Right lobe of liver (tissue), 6 donors: ENCODE data around the gene FYN. TPM values are rescaled to one million over a fixed set of nuclear protein-coding genes. Genes with fewer than 3 reads are reported as not detected.

ENCODE experiments used
- ATAC-seq, 4 donors: fragments of 200-7000 bp; cut with Tn5 transposase; one replicate each; pipeline ENCODE4 v1.9.1; 2020; ENCODE audit warnings: mild to moderate bottlenecking in 4 of 4, moderate library complexity in 4 of 4
- DNase-seq, 3 donors: peaks; one replicate each; pipeline ENCODE4 v3.0.0-alpha.2; 2020
- H3K27ac ChIP-seq, 3 donors: fragments of 200-600 bp; one replicate each; pipeline ENCODE4 v1.8.0; 2022
- H3K27me3 ChIP-seq, 2 donors: fragments of 200-600 bp; one replicate each; pipeline ENCODE4 v1.8.0; 2022
- H3K36me3 ChIP-seq, 4 donors: fragments of 200-600 bp; sonication (generic) in 1 of 4; one replicate each; pipeline versions ENCODE4 v1.5.1 to v1.8.0; 2017 to 2022; ENCODE audit warnings: control low read depth in 1 of 4
- H3K4me1 ChIP-seq, 4 donors: fragments of 200-600 bp; sonication (generic) in 1 of 4; one replicate each; pipeline versions ENCODE4 v1.5.1 to v1.8.0; 2017 to 2022; ENCODE audit warnings: control low read depth in 1 of 4
- H3K4me3 ChIP-seq, 3 donors: fragments of 200-600 bp; one replicate each; pipeline ENCODE4 v1.8.0; 2022
- H3K9me3 ChIP-seq, 4 donors: fragments of 200-600 bp; sonication (generic) in 1 of 4; one replicate each; pipeline versions ENCODE4 v1.5.1 to v1.8.0; 2017 to 2022; ENCODE audit warnings: control low read depth in 1 of 4
- POLR2A ChIP-seq: fragments of 450-650 bp; IDR thresholded peaks from one replicate; pipeline ENCODE4 v1.6.1; 2017; ENCODE audit warnings: antibody characterized with exemption, mild to moderate bottlenecking
- WGBS: methylation state at CpG from one replicate; pipeline ENCODE4 v1.1.6; 2018; ENCODE audit warnings: low coverage, low lambda C conversion rate; ENCODE audit not compliant: insufficient coverage; ENCODE audit errors: missing lambda C conversion rate; 5-methylcytosine and 5-hydroxymethylcytosine counted together
- intact Hi-C, 2 donors: fragments of 100-400 bp; cut with DNase I; formaldehyde crosslinking; loops; one replicate each; pipeline versions ENCODE4 v1.11.2 to v1.14.1; 2022
- total RNA-seq, 6 experiments: library from RNA; depleted of rRNA in 2 of 6; stranded (reverse); fragments of >200 nt in 2 of 6; fragmentation: NEBNext Ultra II Directional in 3 of 6; extraction: Animal tissue kit (Norgen Biotek cat#: 25700) in 3 of 6; gene quantifications; one replicate each; pipeline versions ENCODE4 v1.1.0 to v1.2.4, GENCODE V29; 2016 to 2023
- TF ChIP-seq, protein P1 (sequence below), 4 donors: fragments of 200-600 bp in 3 of 4; fragments of 450-650 bp in 1 of 4; IDR thresholded peaks; one replicate each; pipeline versions ENCODE4 v1.5.1 to v1.8.0; 2016 to 2022; ENCODE audit warnings: antibody characterized with exemption in 4 of 4, mild to moderate bottlenecking in 2 of 4
- donor health status: DM: no; HTN: yes; CAD: no.
- donor health status: DM: no; HTN: no; CAD: no.
- donor health status: DM: no; HTN: no; CAD: no.
- donor health status: DM: no; HTN: yes; CAD: no.
- donor health status: DM: no; HTN: yes; CAD: no.

Gene FYN
- total RNA-seq, 6 experiments from 2014 or later: 16.8 to 33.7 (median 23.5) TPM

DNA sequence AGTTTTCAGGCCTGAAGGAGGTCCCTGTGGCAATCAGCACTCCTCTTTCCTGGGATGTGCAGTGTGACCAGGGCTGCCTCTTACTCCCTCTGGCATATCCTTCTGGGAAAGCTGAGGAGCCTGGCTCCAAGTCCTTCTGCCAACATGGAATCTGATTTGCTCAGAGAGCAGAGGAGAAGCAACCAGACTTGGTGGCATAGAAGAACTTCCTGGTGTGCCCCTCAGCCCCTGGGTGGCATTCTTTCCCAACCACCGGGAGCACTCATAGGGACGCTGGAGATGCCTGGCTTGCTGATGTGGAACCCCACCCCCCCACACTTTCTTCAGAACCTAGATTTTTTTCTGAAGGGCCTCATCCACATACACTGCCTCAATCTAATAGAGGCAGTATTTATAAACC is 160.0 kb downstream of the FYN start:
- DNase-seq (no peak), ATAC-seq (no peak)
- no peak overlapping the region for H3K27ac ChIP-seq
- intact Hi-C loops: loop anchor here in 1 of 2 donors (5.0 to 10.0 kb wide), 3 partner anchors 284 to 452 kb away; no protein-coding TSS in a partner anchor
- H3K27me3 ChIP-seq: no peaks in the 10 kb centered on the region
- 82% methylated on average over 2 of the region's 2 CpGs for whole genome bisulfite sequencing
- no peaks in the 10 kb centered on the region for H3K9me3 ChIP-seq
- no peaks in the 10 kb centered on the region for H3K36me3 ChIP-seq
- H3K4me1 ChIP-seq: peaks cover 0 to 5% (median 0%) of the 10 kb centered on the region in 4 donors
- H3K4me3 ChIP-seq: no peak overlapping the region
- TF ChIP-seq, protein P1, sequence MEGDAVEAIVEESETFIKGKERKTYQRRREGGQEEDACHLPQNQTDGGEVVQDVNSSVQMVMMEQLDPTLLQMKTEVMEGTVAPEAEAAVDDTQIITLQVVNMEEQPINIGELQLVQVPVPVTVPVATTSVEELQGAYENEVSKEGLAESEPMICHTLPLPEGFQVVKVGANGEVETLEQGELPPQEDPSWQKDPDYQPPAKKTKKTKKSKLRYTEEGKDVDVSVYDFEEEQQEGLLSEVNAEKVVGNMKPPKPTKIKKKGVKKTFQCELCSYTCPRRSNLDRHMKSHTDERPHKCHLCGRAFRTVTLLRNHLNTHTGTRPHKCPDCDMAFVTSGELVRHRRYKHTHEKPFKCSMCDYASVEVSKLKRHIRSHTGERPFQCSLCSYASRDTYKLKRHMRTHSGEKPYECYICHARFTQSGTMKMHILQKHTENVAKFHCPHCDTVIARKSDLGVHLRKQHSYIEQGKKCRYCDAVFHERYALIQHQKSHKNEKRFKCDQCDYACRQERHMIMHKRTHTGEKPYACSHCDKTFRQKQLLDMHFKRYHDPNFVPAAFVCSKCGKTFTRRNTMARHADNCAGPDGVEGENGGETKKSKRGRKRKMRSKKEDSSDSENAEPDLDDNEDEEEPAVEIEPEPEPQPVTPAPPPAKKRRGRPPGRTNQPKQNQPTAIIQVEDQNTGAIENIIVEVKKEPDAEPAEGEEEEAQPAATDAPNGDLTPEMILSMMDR (IDR thresholded peaks at IDR 0.05): no peak
- no peak for TF ChIP-seq POLR2A

DNA sequence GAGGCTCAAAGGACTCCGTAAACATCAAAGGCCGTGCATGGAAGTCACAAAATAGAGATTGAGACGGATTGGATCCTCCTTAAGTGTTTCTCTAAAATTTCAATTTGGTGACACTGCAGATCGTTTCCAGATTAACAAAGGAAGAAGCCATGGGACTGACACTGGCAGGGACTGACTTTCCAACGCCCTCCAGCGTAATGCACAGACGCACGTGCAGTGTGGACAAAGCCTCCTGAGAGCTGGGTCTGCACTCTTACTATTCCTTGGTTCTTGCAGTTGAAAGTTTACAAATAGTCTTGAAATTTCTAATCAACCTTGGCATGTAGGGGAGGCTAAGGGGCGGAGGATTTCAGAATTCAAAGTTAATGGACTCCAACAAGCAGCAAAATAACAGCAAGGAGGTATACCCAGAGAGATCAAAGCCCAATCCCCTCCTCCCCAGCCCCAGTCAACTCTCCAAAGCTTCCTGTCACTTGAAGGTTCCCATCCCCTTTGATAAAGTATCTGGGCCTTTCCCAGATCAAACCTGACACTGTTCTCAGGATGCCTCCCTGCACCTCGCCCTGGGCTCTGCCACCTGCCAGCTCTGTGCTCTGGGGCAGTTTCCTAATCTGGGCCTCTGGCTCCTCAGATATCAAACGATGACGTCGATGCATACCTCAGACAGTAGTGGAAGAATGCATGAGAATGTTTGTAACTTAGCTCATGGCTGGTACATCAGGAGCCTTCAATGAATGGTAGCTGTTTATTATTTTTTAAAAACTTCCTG is 161.1 kb downstream of the FYN start:
- Histone ChIP-seq H3K4me3 (no peak overlapping the region), H3K4me1 (peaks cover 0 to 5% (median 0%) of the 10 kb centered on the region in 4 donors), H3K36me3 (no peaks in the 10 kb centered on the region), H3K27ac (no peak overlapping the region), H3K9me3 (no peaks in the 10 kb centered on the region), H3K27me3 (no peaks in the 10 kb centered on the region)
- ATAC-seq: peak in 3 of 4 donors; percentile 10 to 57 (median 24)
- intact Hi-C loops: loop anchor here in 1 of 2 donors (5.0 to 10.0 kb wide), 3 partner anchors 285 to 453 kb away; no protein-coding TSS in a partner anchor
- no peak for DNase-seq
- 73% methylated on average over 7 of the region's 13 CpGs for WGBS
- TF ChIP-seq, protein P1 (IDR thresholded peaks at IDR 0.05): no peak
- TF ChIP-seq POLR2A: no peak

DNA sequence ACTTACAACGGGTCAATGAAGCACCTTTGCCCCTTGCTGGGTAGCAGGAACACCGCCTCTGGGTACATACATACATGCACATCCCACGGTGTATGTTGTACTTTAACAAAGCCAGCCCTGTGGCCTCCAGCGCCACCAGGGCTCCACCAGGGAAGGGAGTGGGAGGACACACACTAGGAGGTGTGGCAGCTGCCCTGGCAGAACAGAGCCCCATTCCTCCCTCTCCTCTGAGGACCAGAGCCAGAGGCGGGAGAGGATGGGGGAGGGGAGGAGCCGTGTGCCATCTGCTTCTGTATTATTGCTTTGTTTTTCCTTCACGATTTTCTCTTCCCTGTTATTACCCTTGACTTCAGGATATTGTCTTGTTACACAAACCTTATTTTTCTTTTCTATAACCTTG is 161.8 kb downstream of the FYN start:
- Histone ChIP-seq H3K27ac (no peak overlapping the region), H3K27me3 (no peaks in the 10 kb centered on the region), H3K4me3 (no peak overlapping the region), H3K9me3 (no peaks in the 10 kb centered on the region), H3K4me1 (peaks cover 0 to 5% (median 0%) of the 10 kb centered on the region in 4 donors), H3K36me3 (no peaks in the 10 kb centered on the region)
- 57% methylated on average over 5 of the region's 7 CpGs for WGBS
- intact Hi-C loops: loop anchor here in 1 of 2 donors (5.0 to 10.0 kb wide), 3 partner anchors 286 to 453 kb away; no protein-coding TSS in a partner anchor
- ATAC-seq (peak in 3 of 4 donors; percentile 19 to 39 (median 20)), DNase-seq (no peak)
- TF ChIP-seq, protein P1 (IDR thresholded peaks at IDR 0.05): no peak
- no peak for TF ChIP-seq POLR2A

DNA sequence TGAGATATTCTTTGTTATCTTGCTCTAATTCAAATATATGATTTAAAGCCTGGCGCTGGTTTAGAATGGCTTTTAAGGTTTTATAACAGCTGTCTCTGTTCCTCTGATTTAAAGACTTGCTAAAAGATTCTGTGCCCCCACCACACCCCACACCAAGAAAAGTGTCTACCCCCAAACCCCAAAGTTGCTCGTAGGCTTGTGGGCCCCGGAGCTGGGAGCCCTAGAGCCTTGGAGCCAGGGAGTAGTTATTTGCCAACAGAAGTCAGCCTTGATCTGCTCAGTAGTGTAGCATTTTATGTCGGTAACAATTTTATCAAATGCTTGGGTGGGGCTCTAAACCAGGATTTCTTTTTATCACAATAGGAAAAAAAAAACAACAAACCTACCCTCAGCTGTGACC is 162.3 kb downstream of the FYN start:
- Histone ChIP-seq H3K27ac (no peak overlapping the region), H3K4me3 (no peak overlapping the region), H3K27me3 (no peaks in the 10 kb centered on the region), H3K4me1 (peaks cover 0 to 5% (median 0%) of the 10 kb centered on the region in 4 donors), H3K9me3 (no peaks in the 10 kb centered on the region), H3K36me3 (no peaks in the 10 kb centered on the region)
- intact Hi-C loops: loop anchor here in 1 of 2 donors (5.0 to 10.0 kb wide), 3 partner anchors 286 to 454 kb away; no protein-coding TSS in a partner anchor
- WGBS: 74% methylated on average over 4 of the region's 4 CpGs
- DNase-seq: no peak
- no peak for ATAC-seq
- no peak for TF ChIP-seq POLR2A
- TF ChIP-seq, protein P1 (IDR thresholded peaks at IDR 0.05): no peak
